ENCODE data around the gene TEX13A. TPM values are rescaled to one million over a fixed set of nuclear protein-coding genes. Genes with fewer than 3 reads are reported as not detected.
A peak's percentile ranks its signal among the peaks of the same experiment; 100 is the strongest.
"Not testable (repeated sequence)": the region's sequence is repeated elsewhere in the genome, so short reads cannot be mapped to it uniquely, and the experiment has no call there.

The TEX13A gene, protein sequence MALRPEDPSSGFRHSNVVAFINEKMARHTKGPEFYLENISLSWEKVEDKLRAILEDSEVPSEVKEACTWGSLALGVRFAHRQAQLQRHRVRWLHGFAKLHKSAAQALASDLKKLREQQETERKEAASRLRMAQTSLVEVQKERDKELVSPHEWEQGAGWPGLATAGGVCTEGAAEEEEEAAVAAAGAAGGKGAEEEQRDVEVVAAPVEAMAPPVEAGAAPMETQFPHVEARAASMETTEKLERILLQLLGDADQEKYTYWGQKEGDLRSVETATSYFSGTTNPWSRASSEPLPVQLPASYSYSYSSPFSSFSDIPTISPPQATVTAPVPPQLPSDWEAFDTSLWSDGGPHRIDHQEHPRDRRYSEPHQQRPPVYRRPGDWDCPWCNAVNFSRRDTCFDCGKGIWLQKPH
- not detected in 2 replicates for total RNA-seq

DNA sequence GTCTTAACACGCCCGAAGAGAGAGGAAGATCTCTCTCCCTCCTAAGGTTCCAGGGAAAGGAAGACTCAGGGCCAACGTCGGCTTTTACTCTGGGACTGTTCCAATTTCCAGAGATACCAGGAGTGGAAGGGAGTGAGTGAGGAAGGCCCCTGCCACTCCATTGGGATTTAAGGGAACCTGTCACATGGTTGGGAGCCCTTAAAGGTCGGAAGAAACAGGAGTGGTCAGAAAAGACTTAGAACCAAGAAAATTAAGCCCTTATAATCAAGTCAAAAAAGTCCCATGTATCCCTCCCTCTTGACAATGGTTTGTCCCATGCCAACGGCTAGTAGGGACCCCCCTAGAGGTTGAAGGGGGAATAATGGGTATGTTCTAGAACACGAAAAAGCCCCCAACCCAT, at the start of gene TEX13A:
Gene TEX13A (minus strand): TSS at position 59 of the 400 bp plus-strand sequence. CDS start 297 bp downstream, outside the sequence.
- DNase-seq (ENCODE audit: low read depth in 2 of 2), result no peak

DNA sequence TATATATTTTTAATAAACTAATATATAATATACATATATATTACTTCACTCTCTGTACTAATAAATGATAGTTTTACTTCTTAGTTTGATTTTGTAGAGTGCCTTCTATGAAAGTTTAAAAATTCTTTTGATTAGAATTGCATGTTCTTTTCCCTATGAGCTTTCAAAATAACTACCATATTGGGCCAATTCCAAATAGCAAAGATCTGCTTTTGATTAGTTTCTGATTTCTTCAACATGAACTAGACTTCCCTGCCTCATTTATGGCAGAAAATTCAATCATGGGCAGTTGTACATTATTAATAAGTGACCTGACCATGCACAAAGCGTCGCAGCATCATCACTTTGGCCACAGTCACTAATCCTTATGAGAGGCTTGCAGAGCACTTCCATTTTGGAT, 48.9 kb upstream of the TEX13A start:
- no peak for DNase-seq (ENCODE audit: low read depth in 2 of 2)

DNA sequence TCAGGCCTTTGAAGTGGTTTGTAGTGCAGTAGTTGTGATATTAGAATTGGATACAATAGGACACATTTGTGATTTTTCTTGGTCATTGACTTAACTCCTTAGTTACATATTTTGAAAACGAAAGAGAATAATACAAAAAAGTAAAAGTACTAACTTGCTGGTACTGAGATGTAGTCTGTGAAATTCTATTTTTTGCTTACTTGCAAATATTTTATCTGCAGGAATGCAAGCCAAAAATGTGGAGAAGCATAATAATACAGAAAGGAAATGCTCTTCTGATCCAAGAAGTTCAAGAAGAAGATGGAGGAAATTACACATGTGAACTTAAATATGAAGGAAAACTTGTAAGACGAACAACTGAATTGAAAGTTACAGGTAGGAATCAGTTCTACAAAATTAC, 46.7 kb upstream of the TEX13A start:
- no peak for DNase-seq (ENCODE audit: low read depth in 2 of 2)

DNA sequence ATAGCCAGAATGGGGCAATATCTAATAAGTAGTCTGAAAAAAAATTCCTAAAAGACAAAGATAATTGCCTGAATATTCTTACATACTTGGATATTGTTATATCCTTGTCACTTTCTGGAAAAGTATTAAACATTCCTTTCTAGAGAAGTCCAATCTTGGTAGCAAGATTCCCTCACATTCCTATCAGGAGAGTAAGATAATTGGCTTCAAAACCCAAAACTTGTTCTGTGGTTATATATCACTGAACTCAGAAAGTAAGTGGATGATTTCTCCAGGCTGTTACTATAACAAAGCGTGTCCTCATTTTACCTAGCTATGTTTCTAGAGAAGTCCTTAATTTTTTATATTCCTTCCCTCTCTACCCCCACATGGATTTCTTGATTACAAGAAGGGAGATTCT, 46.0 kb upstream of the TEX13A start:
- DNase-seq (ENCODE audit: low read depth in 2 of 2), result no peak

DNA sequence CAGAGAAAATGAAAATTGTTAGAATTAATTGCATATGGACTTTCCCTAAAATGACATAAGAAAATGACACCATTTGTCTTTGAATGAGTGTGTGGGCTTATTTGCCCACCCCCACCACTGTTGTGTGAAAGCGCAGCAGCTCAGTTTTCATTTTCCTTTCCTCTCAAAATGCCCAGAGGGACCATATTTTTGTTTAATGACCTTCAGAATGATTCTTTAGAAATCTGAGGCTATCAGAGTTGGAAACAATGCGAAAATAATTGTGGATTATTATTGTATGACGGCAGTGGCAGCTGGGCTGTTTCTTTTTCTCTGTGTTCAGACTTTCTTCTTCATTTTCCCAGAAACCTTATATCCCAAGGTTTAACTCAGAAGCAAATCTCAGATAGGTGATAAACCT, 44.6 kb upstream of the TEX13A start:
- DNase-seq (ENCODE audit: low read depth in 2 of 2), result no peak

DNA sequence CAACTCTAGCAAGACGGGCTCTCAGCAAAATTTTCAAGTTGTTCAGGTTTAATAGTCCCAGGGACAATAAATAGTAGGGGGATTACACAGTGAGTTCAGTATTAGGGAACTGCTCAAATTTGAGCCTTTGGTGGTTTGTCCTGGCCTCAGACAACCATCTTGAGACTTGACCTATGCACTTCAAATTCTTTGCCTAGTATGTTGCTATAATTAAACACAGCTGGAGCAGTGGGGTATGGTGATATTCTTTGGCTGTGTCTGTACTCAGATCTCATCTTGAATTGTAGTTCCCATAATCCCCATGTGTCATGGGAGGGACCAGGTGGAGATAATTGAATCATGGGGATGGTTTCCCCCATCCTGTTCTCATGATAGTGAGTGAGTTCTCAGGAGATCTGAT, 43.3 kb upstream of the TEX13A start:
- DNase-seq (ENCODE audit: low read depth in 2 of 2), result no peak

DNA sequence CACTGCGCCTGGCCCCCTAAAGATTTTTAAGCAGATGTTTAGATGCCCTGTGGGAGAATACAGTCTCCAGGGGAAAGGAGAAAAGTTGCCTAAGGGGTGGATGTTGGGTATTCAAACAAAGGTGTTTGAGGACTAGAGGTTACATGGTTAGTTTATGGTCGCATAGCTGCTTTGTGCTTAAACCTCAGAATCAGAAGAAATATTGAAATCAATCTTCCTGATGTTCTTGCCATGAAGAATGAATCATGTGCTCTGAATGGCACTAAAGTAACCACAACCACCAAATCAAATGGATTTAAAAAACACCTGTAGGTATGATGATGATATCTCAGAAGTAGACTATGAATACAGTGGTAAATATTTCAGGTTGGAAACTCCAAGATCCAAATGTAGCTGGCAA, 42.7 kb upstream of the TEX13A start:
- no peak for DNase-seq (ENCODE audit: low read depth in 2 of 2)

DNA sequence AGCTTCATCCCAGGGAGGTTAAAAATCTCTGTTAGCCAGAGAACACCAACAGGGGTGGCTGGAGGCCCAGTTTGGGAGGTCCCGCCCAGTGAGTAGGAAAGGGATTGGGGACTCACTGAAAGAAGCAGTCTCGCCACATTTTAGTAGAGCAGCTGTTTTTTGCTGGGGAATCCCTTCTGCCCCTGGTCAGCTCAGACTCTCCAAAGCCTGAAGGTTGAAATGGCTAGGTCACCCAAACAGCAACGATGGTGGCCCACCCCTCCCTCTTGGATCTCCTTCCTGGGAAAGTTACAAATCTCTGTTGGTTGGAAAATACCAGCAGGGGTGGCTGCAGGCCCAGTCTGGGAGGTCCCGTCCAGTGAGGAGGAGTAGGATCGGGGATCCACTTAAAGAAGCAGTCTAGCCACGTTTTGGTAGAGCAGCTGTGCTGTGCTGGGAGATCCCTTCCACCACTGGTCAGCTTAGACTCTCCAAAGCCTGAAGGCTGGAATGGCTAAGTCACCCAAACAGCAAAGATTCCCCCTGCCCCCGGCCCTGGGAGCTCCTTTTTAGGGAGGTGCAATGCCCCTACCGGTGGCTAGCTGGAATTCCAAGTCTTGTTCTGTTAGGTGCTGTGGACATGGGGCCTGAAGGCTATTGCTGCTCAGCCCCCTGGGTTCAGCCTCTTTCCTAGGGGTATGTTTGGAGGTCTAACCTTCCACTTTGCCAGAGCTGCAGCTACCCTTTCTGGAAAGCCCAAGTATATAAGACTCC, 40.0 kb upstream of the TEX13A start:
- no peak for DNase-seq (ENCODE audit: low read depth in 2 of 2)

DNA sequence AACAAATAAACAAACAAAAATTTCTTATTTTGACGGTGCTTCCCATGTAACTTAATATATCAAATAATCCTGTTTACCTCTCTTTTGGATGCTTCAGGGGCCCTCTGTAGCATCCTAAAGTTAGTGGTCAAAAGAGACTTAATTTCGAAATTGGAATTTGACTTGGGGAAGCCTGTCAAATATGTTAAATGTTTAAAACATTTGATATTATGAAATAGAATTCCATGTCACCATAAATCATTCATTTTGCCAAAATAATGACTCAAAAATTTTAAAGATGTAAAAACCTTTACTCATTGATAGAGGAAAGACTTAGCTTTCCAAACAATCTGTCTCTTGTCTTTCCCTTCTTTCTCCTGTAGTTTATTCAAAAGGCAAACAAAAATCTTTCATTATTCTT, 20.6 kb upstream of the TEX13A start:
- no peak for DNase-seq (ENCODE audit: low read depth in 2 of 2)

DNA sequence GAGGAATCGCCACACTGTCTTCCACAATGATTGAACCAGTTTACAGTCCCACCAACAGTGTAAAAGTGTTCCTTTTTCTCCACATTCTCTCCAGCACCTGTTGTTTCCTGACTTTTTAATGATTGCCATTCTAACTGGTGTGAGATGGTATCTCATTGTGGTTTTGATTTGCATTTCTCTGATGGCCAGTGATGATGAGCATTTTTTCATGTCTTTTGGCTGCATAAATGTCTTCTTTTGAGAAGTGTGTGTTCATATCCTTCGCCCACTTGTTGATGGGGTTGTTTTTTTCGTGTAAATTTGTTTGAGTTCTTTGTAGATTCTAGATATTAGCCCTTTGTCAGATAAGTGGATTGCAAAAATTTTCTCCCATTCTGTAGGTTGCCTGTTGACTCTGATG, 16.9 kb upstream of the TEX13A start:
- DNase-seq (ENCODE audit: low read depth in 2 of 2), result not testable (repeated sequence)

DNA sequence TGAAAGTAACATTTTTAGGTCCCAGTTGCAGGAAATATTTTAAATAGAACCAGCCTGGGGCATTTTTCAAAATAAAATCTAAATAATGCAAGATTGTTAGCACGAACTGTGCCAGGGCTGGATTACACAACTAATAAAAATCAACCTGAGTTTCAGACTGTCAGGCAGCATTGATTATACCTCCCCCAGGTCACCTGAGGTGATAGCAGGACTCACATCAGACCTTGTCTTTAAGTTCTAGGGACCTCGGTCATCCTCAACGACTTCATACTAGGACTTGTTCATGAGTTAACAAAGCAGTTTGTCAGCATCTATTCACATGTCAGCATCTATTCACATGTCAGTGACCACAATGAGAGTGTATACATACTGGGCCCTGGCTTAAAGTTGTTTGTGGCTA, 8.7 kb upstream of the TEX13A start:
- no peak for DNase-seq (ENCODE audit: low read depth in 2 of 2)

DNA sequence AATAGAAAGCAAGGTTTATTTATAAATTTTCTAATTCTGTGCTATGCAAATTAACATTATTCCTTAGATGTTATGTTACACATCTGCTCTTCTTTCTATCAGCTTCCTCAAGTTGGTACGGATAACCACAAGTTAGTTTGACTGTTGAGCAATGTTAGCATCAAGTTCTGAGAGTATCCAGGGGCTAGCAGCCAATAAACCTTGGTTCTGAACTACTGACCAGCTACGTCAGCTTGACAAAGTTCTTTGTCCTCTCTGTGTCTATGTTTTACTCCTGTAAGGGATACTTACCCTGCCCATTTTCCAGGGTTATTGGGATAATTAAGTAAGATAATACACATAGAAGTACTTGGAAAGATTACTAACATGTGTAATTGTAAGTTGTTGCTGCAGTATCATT, 8.1 kb upstream of the TEX13A start:
- DNase-seq (ENCODE audit: low read depth in 2 of 2), result no peak

DNA sequence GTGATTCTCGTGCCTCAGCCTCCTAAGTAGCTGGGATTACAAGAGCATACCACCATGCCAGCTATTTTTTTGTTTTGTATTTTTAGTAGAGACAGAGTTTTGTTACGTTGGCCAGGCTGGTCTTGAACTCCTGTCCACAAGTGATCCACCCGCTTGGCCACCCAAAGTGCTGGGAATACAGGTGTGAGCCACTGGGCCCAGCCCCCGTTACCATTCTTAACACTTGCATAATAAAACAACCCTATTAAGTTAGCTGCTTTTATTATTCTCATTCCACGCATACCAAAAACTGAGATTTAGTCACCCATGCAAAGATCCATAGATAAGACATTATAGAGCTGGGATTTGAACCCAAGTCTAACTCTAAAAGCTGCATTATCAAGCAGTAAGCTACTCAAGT, 6.0 kb upstream of the TEX13A start:
- no peak for DNase-seq (ENCODE audit: low read depth in 2 of 2)

DNA sequence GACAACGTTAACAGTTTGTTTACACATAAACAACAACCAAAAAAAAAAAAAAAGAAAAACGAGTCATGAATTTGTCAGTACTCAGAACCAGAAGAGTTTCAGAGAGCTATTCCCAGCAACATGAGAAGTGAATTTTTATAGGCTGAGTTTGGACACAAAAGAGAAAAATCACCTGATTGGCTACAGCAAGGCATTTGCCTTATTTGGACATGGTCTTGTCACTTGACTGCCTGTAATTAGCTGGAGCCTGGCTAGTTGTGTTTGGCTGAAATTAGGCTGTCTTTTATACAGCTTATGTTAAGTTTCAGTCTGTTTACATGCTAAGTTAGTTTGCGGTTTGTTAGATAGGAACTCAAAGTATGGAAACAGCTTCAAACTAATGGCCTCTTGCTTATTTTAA, 880 bp upstream of the TEX13A start:
- DNase-seq (ENCODE audit: low read depth in 2 of 2), result no peak

DNA sequence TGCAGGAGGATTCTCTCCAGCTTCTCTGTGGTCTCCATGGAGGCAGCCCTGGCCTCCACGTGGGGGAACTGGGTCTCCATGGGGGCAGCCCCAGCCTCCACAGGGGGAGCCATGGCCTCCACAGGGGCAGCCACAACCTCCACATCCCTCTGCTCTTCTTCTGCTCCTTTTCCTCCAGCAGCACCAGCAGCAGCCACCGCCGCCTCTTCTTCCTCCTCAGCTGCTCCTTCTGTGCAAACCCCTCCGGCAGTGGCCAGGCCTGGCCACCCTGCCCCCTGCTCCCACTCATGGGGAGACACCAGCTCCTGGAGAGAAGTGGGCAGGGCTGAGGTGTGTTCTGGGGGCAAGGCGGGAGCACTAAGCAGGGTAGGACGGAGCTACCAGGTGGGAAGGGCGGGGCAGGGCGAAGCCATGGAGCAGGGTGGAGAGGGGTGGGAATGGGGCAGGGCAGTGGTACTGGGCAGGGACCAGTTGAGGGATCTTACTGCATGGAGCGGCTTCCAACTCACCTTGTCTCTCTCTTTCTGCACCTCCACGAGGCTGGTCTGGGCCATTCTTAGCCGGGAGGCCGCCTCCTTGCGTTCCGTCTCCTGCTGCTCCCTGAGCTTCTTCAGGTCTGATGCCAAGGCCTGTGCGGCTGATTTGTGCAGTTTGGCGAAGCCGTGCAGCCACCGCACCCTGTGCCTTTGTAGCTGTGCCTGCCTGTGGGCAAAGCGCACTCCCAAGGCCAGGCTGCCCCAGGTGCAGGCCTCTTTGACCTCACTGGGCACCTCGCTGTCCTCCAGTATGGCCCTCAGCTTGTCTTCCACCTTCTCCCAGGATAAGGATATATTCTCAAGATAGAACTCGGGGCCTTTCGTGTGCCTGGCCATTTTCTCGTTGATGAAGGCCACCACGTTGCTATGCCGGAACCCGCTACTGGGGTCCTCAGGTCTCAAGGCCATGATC, 766 bp downstream of the TEX13A start:
- no peak for DNase-seq (ENCODE audit: low read depth in 2 of 2)

DNA sequence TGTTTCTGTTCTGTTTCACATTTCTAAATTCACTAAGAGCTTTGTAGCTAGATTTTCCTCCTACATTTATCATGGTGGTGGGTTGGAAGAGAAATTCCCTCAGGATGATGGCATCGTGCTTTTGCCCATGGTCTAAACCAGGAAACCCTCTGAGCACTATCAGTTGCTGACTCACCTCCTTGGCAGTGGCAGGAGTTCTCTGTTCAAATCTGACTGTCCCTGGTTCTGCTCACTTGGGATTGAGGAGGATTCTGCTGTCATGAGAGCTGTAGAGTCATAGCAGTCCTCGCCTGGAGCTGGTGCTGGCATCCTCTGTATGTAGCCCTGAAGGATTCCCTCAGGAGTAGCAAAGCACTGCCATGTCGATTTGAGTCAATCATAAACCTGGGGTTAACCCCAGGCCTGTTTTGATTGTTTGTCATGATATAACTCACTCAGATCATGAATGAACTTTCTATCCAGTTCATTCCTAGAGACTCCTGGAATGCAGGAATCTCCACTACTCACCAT, 9.4 kb downstream of the TEX13A start:
- no peak for DNase-seq (ENCODE audit: low read depth in 2 of 2)

DNA sequence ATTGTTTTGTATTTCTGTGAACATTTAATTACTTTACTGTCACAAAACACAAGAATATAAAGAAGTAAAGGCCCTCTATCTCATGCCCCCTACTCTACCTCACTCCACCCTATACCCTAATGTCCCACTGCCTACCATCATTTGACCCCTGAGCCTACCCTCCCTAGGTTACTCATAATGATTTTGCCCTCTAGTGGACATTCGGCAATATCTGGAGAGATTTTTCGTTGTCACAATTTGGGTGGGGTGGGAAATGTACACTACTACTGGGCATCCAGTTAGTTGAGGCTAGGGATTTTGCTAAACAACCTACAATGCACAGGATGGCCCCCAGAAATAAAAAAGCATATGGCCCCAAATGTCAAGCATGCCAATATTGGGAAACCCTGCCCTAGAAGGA, 10.2 kb downstream of the TEX13A start:
- no peak for DNase-seq (ENCODE audit: low read depth in 2 of 2)

DNA sequence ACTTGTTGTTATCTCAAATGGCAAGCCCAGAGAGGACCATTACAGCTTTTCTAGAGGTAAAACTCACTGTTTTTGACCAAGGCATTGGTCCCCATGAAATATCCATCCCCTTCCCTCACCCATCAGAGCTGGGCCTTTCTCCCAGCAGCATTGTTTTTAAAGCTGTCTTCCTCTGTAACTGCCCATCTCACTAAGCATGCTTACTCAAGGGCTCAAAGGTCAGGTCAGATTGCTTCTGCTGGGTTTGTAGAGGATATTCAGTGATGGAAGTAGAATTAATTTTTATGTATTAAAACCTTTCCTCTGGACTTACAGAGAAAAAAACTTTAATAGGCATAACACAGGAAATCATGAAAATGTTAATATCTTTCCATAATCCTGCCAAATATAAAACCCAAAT, 11.1 kb downstream of the TEX13A start:
- no peak for DNase-seq (ENCODE audit: low read depth in 2 of 2)

DNA sequence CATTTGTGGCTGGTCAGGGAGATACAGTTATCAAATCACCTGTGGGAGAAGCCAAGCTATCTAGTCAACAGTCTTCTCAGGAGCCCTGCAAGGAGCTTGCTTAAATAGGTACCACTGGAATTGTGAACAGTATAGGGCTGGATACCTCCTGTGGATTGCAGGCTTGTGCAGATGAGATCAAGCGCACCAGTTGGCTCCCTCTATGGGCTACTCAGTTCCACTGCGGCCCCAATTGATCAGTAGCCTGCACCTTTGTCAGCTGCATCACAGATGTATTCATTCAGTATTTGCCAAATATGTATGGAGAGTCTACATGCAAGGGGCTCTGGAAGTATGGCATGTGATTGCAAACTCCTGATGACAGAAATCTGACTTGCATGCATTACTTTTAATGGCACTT, 28.6 kb downstream of the TEX13A start:
- DNase-seq (ENCODE audit: low read depth in 2 of 2), result peak in 1 of 2 donors; percentile 6

DNA sequence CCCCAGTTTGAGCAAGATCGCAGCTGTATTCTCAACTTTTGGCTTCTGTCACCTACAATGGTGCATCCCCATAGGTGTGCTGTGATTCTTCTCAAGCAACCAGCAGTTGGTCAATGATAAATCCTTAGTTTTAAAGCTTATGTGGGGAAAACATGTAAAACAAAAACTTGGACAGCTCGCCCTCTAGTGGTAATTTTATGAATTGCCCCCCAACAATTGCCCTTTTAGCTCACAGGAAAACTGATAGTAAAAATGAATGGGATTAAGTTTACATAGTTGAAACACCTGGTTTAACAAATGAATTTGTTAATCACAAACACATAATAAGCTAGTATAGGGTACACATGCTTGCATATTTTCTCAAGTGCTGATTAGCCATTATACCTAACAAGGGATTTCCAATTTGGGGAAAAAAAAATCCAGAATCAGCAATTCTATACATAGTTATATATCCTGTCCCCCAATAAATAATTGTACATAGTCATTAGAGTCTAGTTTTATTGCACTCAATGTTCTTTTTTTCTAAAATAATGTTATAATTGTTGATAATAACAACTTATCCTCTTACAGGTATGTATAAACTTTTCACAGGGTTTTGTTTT, 30.1 kb downstream of the TEX13A start:
- DNase-seq (ENCODE audit: low read depth in 2 of 2), result peak; percentile 2 to 21

DNA sequence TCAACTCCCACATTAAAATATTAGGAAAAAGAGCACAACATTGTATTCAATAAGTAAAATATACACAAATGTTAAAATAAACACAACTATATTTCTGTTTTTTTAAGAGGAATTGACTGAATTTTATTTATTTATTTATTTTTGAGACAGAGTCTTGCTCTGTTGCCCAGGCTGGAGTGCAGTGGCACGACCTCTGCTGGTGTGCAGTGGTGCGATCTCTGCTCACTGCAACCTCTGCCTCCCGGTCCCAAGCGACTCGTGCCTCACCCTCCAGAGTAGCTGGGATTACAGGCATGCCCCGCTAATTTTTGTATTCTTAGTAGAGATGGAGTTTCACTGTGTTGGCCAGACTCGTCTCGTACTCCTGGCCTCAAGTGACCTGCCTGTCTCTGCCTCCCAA, 31.4 kb downstream of the TEX13A start:
- no peak for DNase-seq (ENCODE audit: low read depth in 2 of 2)

Data from dermis microvascular lymphatic vessel endothelial cell (primary cell).